Measurements from ENCODE around the gene ZC3H12C.
A peak's percentile ranks its signal among the peaks of the same experiment; 100 is the strongest.

The ZC3H12C gene

DNA sequence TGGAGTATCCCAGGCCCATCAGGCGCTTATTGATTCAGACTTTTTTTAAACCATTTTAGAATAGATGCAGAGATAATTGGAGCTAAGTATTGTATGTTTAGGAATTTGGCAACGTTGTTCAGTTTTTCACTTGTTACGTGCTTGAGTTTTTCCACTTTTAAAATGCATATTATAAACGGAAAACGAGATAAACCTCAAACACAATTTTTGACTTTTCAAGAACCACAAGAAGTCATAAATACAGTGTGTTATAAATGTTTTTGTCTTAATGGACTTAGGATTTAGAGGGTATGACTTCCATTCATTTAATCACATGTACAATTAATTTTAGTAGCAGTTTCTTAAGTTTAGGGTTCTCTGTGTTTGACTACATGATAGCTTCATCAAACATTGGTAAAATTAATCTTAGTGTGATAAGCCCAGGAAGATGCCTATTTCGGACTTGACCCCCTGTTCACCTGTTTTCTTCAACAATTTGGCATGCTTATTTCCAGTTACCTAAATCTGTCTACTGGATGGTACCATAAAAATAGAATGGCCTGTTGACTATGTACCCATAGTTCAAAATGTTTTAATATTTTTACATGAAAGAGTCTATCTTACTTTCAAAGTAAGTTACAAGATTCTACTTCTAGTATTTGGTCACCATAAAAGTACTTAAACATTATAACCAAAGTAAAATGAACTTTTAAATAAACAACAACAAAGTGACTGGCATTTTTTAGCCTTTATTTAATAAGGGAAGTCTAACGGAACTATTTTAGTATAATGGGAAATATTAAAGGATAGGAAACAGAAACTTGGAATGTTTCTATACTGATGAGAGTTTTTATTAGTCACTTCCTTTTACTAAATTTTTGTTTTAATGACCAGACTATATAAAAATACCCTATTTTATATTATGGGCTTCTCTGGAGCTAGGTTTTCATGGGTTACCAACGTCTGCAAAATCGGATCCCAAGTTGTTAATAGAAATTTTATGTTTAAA is 1.4 kb downstream of the ZC3H12C start:
- Histone ChIP-seq H2BK12ac (ENCODE audit: low read length in 2 of 2) (no peak overlapping the region), H2AK5ac (ENCODE audit: low read length, severe bottlenecking) (no peak overlapping the region), H3K14ac (ENCODE audit: low read length in 2 of 2) (no peak overlapping the region), H2BK5ac (ENCODE audit: low read depth, low read length, poor library complexity, severe bottlenecking) (no peak overlapping the region), H3K9ac (ENCODE audit: low read length) (peak overlapping the region; percentile 90), H3K36me3 (ENCODE audit: control insufficient read depth in 1 of 2, insufficient read depth in 2 of 2, low read depth in 1 of 2, low read length in 2 of 2) (no peaks in the 10 kb centered on the region), H2BK120ac (ENCODE audit: low read depth, low read length) (no peak overlapping the region), H3K79me1 (replicated peaks; ENCODE audit: low read length, poor library complexity, severe bottlenecking) (peaks cover 7% of the 10 kb centered on the region), H3K4ac (ENCODE audit: low read depth in 1 of 2, low read length in 2 of 2) (no peak overlapping the region), H3K4me3 (ENCODE audit: insufficient read depth in 1 of 2, low read depth in 1 of 2, low read length in 2 of 2) (peak overlapping the region in 1 of 2 experiments; percentile 87), H2BK15ac (ENCODE audit: low read depth, poor library complexity, severe bottlenecking) (no peak overlapping the region), H2AFZ (ENCODE audit: low read depth, low read length) (no peak overlapping the region), H3K4me2 (ENCODE audit: low read length, poor library complexity, severe bottlenecking) (peak overlapping the region; percentile 68), H4K91ac (ENCODE audit: low read length) (no peak overlapping the region), H3K4me1 (ENCODE audit: control insufficient read depth, insufficient read depth, low read depth, low read length) (peaks cover 7% of the 10 kb centered on the region), H3K27ac (ENCODE audit: low read length, poor library complexity, severe bottlenecking) (no peak overlapping the region), H3K18ac (ENCODE audit: low read depth in 1 of 2, low read length in 2 of 2) (no peak overlapping the region), H3K9me3 (ENCODE audit: control insufficient read depth, low read length) (no peaks in the 10 kb centered on the region), H3K27me3 (ENCODE audit: control insufficient read depth in 1 of 2, insufficient read depth in 1 of 2, low read length in 2 of 2) (no peaks in the 10 kb centered on the region), H3K23ac (ENCODE audit: low read length in 2 of 2) (no peak overlapping the region), H4K8ac (ENCODE audit: low read length) (no peak overlapping the region)
- no peak for DNase-seq
- WGBS: 76% methylated on average over 4 of the region's 9 CpGs

DNA sequence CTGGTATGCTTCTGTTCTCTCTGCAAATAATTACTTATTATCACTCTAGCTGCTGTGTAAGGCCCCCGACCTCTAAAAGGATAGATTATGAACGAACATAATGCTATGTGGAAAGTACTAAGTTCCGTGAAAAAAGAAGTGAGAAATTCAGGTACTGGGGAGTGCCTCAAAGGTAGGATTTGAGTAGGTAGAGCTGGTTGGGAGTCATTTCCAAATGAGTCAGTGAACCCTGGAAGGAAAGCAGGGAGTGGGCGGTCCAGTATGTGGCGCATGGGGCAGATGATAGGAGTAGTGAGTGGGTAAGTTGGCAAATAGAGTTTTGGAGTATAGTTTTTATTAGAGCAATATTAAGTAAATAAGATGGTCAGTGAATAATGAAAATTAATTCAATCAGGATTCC is 2.4 kb downstream of the ZC3H12C start:
- Histone ChIP-seq H3K23ac (ENCODE audit: low read length in 2 of 2) (no peak overlapping the region), H2BK15ac (ENCODE audit: low read depth, poor library complexity, severe bottlenecking) (no peak overlapping the region), H2AK5ac (ENCODE audit: low read length, severe bottlenecking) (no peak overlapping the region), H2BK5ac (ENCODE audit: low read depth, low read length, poor library complexity, severe bottlenecking) (no peak overlapping the region), H3K4me2 (ENCODE audit: low read length, poor library complexity, severe bottlenecking) (no peak overlapping the region), H4K91ac (ENCODE audit: low read length) (no peak overlapping the region), H3K79me1 (replicated peaks; ENCODE audit: low read length, poor library complexity, severe bottlenecking) (peaks cover 7% of the 10 kb centered on the region), H3K4me1 (ENCODE audit: control insufficient read depth, insufficient read depth, low read depth, low read length) (peaks cover 7% of the 10 kb centered on the region), H3K27me3 (ENCODE audit: control insufficient read depth in 1 of 2, insufficient read depth in 1 of 2, low read length in 2 of 2) (no peaks in the 10 kb centered on the region), H2BK120ac (ENCODE audit: low read depth, low read length) (no peak overlapping the region), H3K9ac (ENCODE audit: low read length) (peak overlapping the region; percentile 90), H3K18ac (ENCODE audit: low read depth in 1 of 2, low read length in 2 of 2) (no peak overlapping the region), H3K36me3 (ENCODE audit: control insufficient read depth in 1 of 2, insufficient read depth in 2 of 2, low read depth in 1 of 2, low read length in 2 of 2) (no peaks in the 10 kb centered on the region), H3K27ac (ENCODE audit: low read length, poor library complexity, severe bottlenecking) (no peak overlapping the region), H4K8ac (ENCODE audit: low read length) (peak overlapping the region; percentile 19), H2AFZ (ENCODE audit: low read depth, low read length) (no peak overlapping the region), H3K4ac (ENCODE audit: low read depth in 1 of 2, low read length in 2 of 2) (peak overlapping the region in 1 of 2 experiments; percentile 41), H3K4me3 (ENCODE audit: insufficient read depth in 1 of 2, low read depth in 1 of 2, low read length in 2 of 2) (no peak overlapping the region), H3K9me3 (ENCODE audit: control insufficient read depth, low read length) (no peaks in the 10 kb centered on the region), H2BK12ac (ENCODE audit: low read length in 2 of 2) (no peak overlapping the region), H3K14ac (ENCODE audit: low read length in 2 of 2) (no peak overlapping the region)
- WGBS: 98% methylated on average over 5 of the region's 5 CpGs
- no peak for DNase-seq

DNA sequence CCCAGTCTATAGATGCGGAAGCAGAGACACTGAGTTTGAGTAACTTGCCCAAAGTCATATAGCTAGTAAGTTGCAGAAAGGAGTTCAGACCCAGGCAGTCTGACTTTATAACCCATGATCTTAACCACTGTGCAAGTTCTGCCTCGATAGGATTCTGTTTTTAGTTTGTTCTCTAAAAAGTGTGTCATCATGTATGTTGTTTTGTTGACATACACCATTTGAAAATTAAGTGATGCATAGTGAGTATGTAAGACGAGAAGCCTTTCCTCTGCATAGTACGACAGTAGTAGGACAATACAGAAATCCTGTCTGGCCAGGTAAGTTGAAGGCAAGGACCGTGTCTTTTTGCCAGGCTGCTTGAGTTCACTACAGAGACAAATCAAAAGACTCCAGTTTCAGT is 3.3 kb downstream of the ZC3H12C start:
- Histone ChIP-seq H3K14ac (ENCODE audit: low read length in 2 of 2) (no peak overlapping the region), H3K18ac (ENCODE audit: low read depth in 1 of 2, low read length in 2 of 2) (no peak overlapping the region), H3K9ac (ENCODE audit: low read length) (no peak overlapping the region), H2AK5ac (ENCODE audit: low read length, severe bottlenecking) (no peak overlapping the region), H3K27me3 (ENCODE audit: control insufficient read depth in 1 of 2, insufficient read depth in 1 of 2, low read length in 2 of 2) (no peaks in the 10 kb centered on the region), H3K4ac (ENCODE audit: low read depth in 1 of 2, low read length in 2 of 2) (no peak overlapping the region), H2BK5ac (ENCODE audit: low read depth, low read length, poor library complexity, severe bottlenecking) (no peak overlapping the region), H3K27ac (ENCODE audit: low read length, poor library complexity, severe bottlenecking) (no peak overlapping the region), H2BK12ac (ENCODE audit: low read length in 2 of 2) (no peak overlapping the region), H3K4me3 (ENCODE audit: insufficient read depth in 1 of 2, low read depth in 1 of 2, low read length in 2 of 2) (no peak overlapping the region), H4K91ac (ENCODE audit: low read length) (no peak overlapping the region), H4K8ac (ENCODE audit: low read length) (no peak overlapping the region), H2BK120ac (ENCODE audit: low read depth, low read length) (no peak overlapping the region), H3K4me1 (ENCODE audit: control insufficient read depth, insufficient read depth, low read depth, low read length) (peaks cover 7% of the 10 kb centered on the region), H3K36me3 (ENCODE audit: control insufficient read depth in 1 of 2, insufficient read depth in 2 of 2, low read depth in 1 of 2, low read length in 2 of 2) (no peaks in the 10 kb centered on the region), H3K23ac (ENCODE audit: low read length in 2 of 2) (no peak overlapping the region), H3K79me1 (replicated peaks; ENCODE audit: low read length, poor library complexity, severe bottlenecking) (peaks cover 10% of the 10 kb centered on the region), H2BK15ac (ENCODE audit: low read depth, poor library complexity, severe bottlenecking) (no peak overlapping the region), H2AFZ (ENCODE audit: low read depth, low read length) (no peak overlapping the region), H3K9me3 (ENCODE audit: control insufficient read depth, low read length) (no peaks in the 10 kb centered on the region), H3K4me2 (ENCODE audit: low read length, poor library complexity, severe bottlenecking) (no peak overlapping the region)
- WGBS: 94% methylated on average over 5 of the region's 5 CpGs
- no peak for DNase-seq

DNA sequence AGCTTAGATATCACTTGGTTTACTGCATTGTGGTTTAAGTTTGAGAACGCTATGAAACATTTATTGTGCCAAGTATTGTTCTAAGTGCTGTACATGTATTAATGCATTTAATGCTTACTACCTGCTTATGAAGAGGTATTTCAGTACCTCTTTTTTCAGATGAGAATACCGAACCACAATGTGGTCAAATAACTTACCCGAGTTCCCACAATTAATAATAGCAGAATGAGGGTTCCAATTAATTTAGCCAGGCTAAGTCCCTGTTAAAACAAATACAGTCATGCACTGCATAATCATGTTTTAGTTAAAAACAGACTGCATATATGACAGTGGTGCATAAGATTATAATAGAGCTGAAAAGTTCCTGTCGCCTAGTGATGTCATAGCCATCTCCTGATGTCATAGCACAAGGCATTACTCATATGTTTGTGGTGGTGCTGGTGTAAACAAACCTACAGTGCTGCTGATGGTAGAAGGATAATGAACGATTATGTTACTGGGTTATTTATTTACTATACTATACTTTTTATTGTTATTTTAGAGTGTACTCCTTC is 4.3 kb downstream of the ZC3H12C start:
- H3K18ac ChIP-seq (ENCODE audit: low read depth in 1 of 2, low read length in 2 of 2): no peak overlapping the region
- no peak overlapping the region for H3K27ac ChIP-seq (ENCODE audit: low read length, poor library complexity, severe bottlenecking)
- H3K9ac ChIP-seq (ENCODE audit: low read length): no peak overlapping the region
- H2BK5ac ChIP-seq (ENCODE audit: low read depth, low read length, poor library complexity, severe bottlenecking): no peak overlapping the region
- H4K91ac ChIP-seq (ENCODE audit: low read length): no peak overlapping the region
- no peak overlapping the region for H3K4me3 ChIP-seq (ENCODE audit: insufficient read depth in 1 of 2, low read depth in 1 of 2, low read length in 2 of 2)
- H3K79me1 ChIP-seq (replicated peaks; ENCODE audit: low read length, poor library complexity, severe bottlenecking): peaks cover 14% of the 10 kb centered on the region
- peak; percentile 68 for DNase-seq
- H4K8ac ChIP-seq (ENCODE audit: low read length): no peak overlapping the region
- no peak overlapping the region for H2BK12ac ChIP-seq (ENCODE audit: low read length in 2 of 2)
- H2BK120ac ChIP-seq (ENCODE audit: low read depth, low read length): no peak overlapping the region
- no peak overlapping the region for H3K4ac ChIP-seq (ENCODE audit: low read depth in 1 of 2, low read length in 2 of 2)
- H2AK5ac ChIP-seq (ENCODE audit: low read length, severe bottlenecking): no peak overlapping the region
- H3K9me3 ChIP-seq (ENCODE audit: control insufficient read depth, low read length): no peaks in the 10 kb centered on the region
- no peak overlapping the region for H3K14ac ChIP-seq (ENCODE audit: low read length in 2 of 2)
- no peak overlapping the region for H2BK15ac ChIP-seq (ENCODE audit: low read depth, poor library complexity, severe bottlenecking)
- H3K27me3 ChIP-seq (ENCODE audit: control insufficient read depth in 1 of 2, insufficient read depth in 1 of 2, low read length in 2 of 2): no peaks in the 10 kb centered on the region
- no peaks in the 10 kb centered on the region for H3K36me3 ChIP-seq (ENCODE audit: control insufficient read depth in 1 of 2, insufficient read depth in 2 of 2, low read depth in 1 of 2, low read length in 2 of 2)
- H3K23ac ChIP-seq (ENCODE audit: low read length in 2 of 2): no peak overlapping the region
- no peak overlapping the region for H3K4me2 ChIP-seq (ENCODE audit: low read length, poor library complexity, severe bottlenecking)
- no peak overlapping the region for H2AFZ ChIP-seq (ENCODE audit: low read depth, low read length)
- WGBS: 97% methylated on average over 3 of the region's 5 CpGs
- peaks cover 3% of the 10 kb centered on the region for H3K4me1 ChIP-seq (ENCODE audit: control insufficient read depth, insufficient read depth, low read depth, low read length)

Measured in mesenchymal stem cell (in vitro differentiated cells and primary cell).